WTC11 (cell line): ENCODE measurements around the gene ATP6V1D. TPM values are rescaled to one million over a fixed set of nuclear protein-coding genes. Genes with fewer than 3 reads are reported as not detected.

Experiments
- ATAC-seq: fragments of 200-7000 bp; cut with Tn5 transposase; 2 replicates; pipeline ENCODE4 v1.10.0; 2021; ENCODE audit warnings: mild to moderate bottlenecking, moderate library complexity
- CTCF ChIA-PET: fragments of 300-600 bp; sonication (Branson Sonifier 250); formaldehyde crosslinking; loops from one replicate; lab custom pipeline; 2021; ENCODE audit warnings: antibody characterized with exemption; lab: Charles Lee
- POLR2A ChIA-PET: fragments of 350-600 bp; sonication (Branson Sonifier 250); formaldehyde crosslinking; loops from one replicate; lab custom pipeline; 2021; ENCODE audit warnings: antibody characterized with exemption; lab: Charles Lee
- DNase-seq: peaks from one replicate; pipeline ENCODE4 v3.0.0; 2021; ENCODE audit warnings: low spot score
- H3K27ac Mint-ChIP-seq: 2 replicates; pipeline ENCODE4 v1.8.0; 2021; ENCODE audit warnings: mixed read lengths
- H3K27me3 Mint-ChIP-seq: 2 replicates; pipeline ENCODE4 v1.8.0; 2021; ENCODE audit warnings: low read depth, mild to moderate bottlenecking, moderate library complexity, mixed read lengths
- H3K36me3 Mint-ChIP-seq: 2 replicates; pipeline ENCODE4 v1.8.0; 2021; ENCODE audit warnings: mixed read lengths
- H3K4me1 Mint-ChIP-seq: 2 replicates; pipeline ENCODE4 v1.8.0; 2022; ENCODE audit warnings: mixed read lengths
- H3K4me3 Mint-ChIP-seq: 2 replicates; pipeline ENCODE4 v1.8.0; 2021; ENCODE audit warnings: mild to moderate bottlenecking, moderate library complexity, mixed read lengths
- H3K9me3 Mint-ChIP-seq: 2 replicates; pipeline ENCODE4 v1.8.0; 2021; ENCODE audit warnings: mixed read lengths
- ARID4B ChIP-seq: sonication (generic); formaldehyde crosslinking; IDR thresholded peaks from 2 replicates; pipeline ENCODE4 v1.8.0; 2023; ENCODE audit warnings: missing genetic modification reagents, mild to moderate bottlenecking, borderline replicate concordance
- ATF3 ChIP-seq: sonication (generic); formaldehyde crosslinking; conservative IDR thresholded peaks from 2 replicates; pipeline ENCODE4 v1.8.1; 2022; ENCODE audit warnings: mild to moderate bottlenecking, missing genetic modification reagents
- CDX4 ChIP-seq: fragments of 250-450 bp; sonication (Bioruptor Pico); IDR thresholded peaks from 2 replicates; pipeline ENCODE4 v1.9.0; 2021; ENCODE audit warnings: moderate library complexity, mild to moderate bottlenecking, inconsistent platforms, borderline replicate concordance
- E2F1 ChIP-seq: sonication (generic); formaldehyde crosslinking; IDR thresholded peaks from 2 replicates; pipeline ENCODE4 v1.8.0; 2022; ENCODE audit warnings: mild to moderate bottlenecking, missing genetic modification reagents
- E2F4 ChIP-seq: sonication (generic); formaldehyde crosslinking; IDR thresholded peaks from 2 replicates; pipeline ENCODE4 v1.8.1; 2022; ENCODE audit warnings: low read depth, mild to moderate bottlenecking, moderate library complexity, missing genetic modification reagents, borderline replicate concordance
- ESRRA ChIP-seq: sonication (generic); formaldehyde crosslinking; IDR thresholded peaks from 2 replicates; pipeline ENCODE4 v1.8.1; 2022; ENCODE audit warnings: mild to moderate bottlenecking, missing genetic modification reagents, borderline replicate concordance
- FOXJ3 ChIP-seq: sonication (generic); formaldehyde crosslinking; IDR thresholded peaks from 2 replicates; pipeline ENCODE4 v1.9.0; 2021; ENCODE audit warnings: missing genetic modification reagents, mild to moderate bottlenecking, borderline replicate concordance
- GABPB1 ChIP-seq: sonication (generic); formaldehyde crosslinking; IDR thresholded peaks from 2 replicates; pipeline ENCODE4 v1.8.1; 2023; ENCODE audit warnings: mild to moderate bottlenecking, missing genetic modification reagents
- GRHL2 ChIP-seq: fragments of 250-450 bp; sonication (Bioruptor Pico); IDR thresholded peaks from 2 replicates; pipeline ENCODE4 v1.8.0; 2022; ENCODE audit warnings: mild to moderate bottlenecking, moderate library complexity; ENCODE audit not compliant: insufficient replicate concordance, severe bottlenecking
- JUN ChIP-seq: sonication (generic); formaldehyde crosslinking; IDR thresholded peaks from 2 replicates; pipeline ENCODE4 v1.8.0; 2023; ENCODE audit warnings: mild to moderate bottlenecking, missing genetic modification reagents
- MYBL2 ChIP-seq: sonication (generic); formaldehyde crosslinking; IDR thresholded peaks from 2 replicates; pipeline ENCODE4 v1.8.1; 2023; ENCODE audit warnings: mild to moderate bottlenecking, moderate library complexity, missing genetic modification reagents
- NR3C1 ChIP-seq: sonication (generic); formaldehyde crosslinking; conservative IDR thresholded peaks from 2 replicates; pipeline ENCODE4 v1.8.1; 2023; ENCODE audit warnings: low read depth, mild to moderate bottlenecking, missing genetic modification reagents
- TCF7 ChIP-seq: sonication (generic); formaldehyde crosslinking; IDR thresholded peaks from 2 replicates; pipeline ENCODE4 v1.8.0; 2022; ENCODE audit warnings: mild to moderate bottlenecking, low read depth, missing genetic modification reagents, moderate library complexity
- TEAD1 ChIP-seq: sonication (generic); formaldehyde crosslinking; IDR thresholded peaks from 2 replicates; pipeline ENCODE4 v1.8.0; 2022; ENCODE audit warnings: mild to moderate bottlenecking, missing genetic modification reagents
- ZNF138 ChIP-seq: sonication (generic); formaldehyde crosslinking; conservative IDR thresholded peaks from 2 replicates; pipeline ENCODE4 v1.8.1; 2022; ENCODE audit warnings: mild to moderate bottlenecking, moderate library complexity, missing genetic modification reagents
- ZNF219 ChIP-seq: sonication (generic); formaldehyde crosslinking; IDR thresholded peaks from 2 replicates; pipeline ENCODE4 v1.8.0; 2023; ENCODE audit warnings: missing genetic modification reagents, mild to moderate bottlenecking, borderline replicate concordance
- ZNF263 ChIP-seq: sonication (generic); formaldehyde crosslinking; IDR thresholded peaks from 2 replicates; pipeline ENCODE4 v1.8.1; 2022; ENCODE audit warnings: low read depth, mild to moderate bottlenecking, moderate library complexity, missing genetic modification reagents
- ZNF396 ChIP-seq: fragments of 250-450 bp; sonication (Bioruptor Pico); IDR thresholded peaks from 2 replicates; pipeline ENCODE4 v1.8.0; 2021; ENCODE audit warnings: mild to moderate bottlenecking, moderate library complexity, borderline replicate concordance
- total RNA-seq: library from RNA; stranded (reverse); gene quantifications from 3 replicates; pipeline ENCODE4 v1.2.3, GENCODE V29; 2021
- TF ChIP-seq, protein P1 (sequence below): sonication (generic); formaldehyde crosslinking; IDR thresholded peaks from 2 replicates; pipeline ENCODE4 v1.8.0; 2022; ENCODE audit warnings: mild to moderate bottlenecking, missing genetic modification reagents
- TF ChIP-seq, protein P2 (sequence below): sonication (generic); formaldehyde crosslinking; IDR thresholded peaks from 2 replicates; pipeline ENCODE4 v1.8.0; 2022; ENCODE audit warnings: missing genetic modification reagents
- TF ChIP-seq, protein P3 (sequence below): sonication (generic); formaldehyde crosslinking; IDR thresholded peaks from 2 replicates; pipeline ENCODE4 v1.8.1; 2023; ENCODE audit warnings: mild to moderate bottlenecking, missing genetic modification reagents, moderate library complexity

The ATP6V1D gene
- total RNA-seq, 1 experiment from 2014 or later, result 54.0 TPM

GRCh38 chr14:67395876-67396189 is 36.2 kb upstream of the ATP6V1D start (continued):
- TF ChIP-seq, protein P1, sequence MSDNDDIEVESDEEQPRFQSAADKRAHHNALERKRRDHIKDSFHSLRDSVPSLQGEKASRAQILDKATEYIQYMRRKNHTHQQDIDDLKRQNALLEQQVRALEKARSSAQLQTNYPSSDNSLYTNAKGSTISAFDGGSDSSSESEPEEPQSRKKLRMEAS (CRISPR knock-in tag), result no peak
- TF ChIP-seq E2F4 (CRISPR knock-in tag), result no peak
- TF ChIP-seq ZNF396 (CRISPR knock-in tag), result no peak
- TF ChIP-seq ZNF263, result no peak
- no peak for TF ChIP-seq E2F1 (CRISPR knock-in tag)

- H3K4me3 Mint-ChIP-seq, result no peak overlapping the region
- no peak for DNase-seq
- CTCF ChIA-PET, result interaction anchor here (0.6 kb wide), 1 partner anchor 36 kb away, joined by 3 read pairs; the partner anchor contains the start of gene ATP6V1D
- TF ChIP-seq ESRRA (CRISPR knock-in tag) (no peak), FOXJ3 (CRISPR knock-in tag) (no peak), ZNF263 (no peak), GRHL2 (CRISPR knock-in tag) (no peak), MYBL2 (CRISPR knock-in tag) (no peak), ZNF138 (CRISPR knock-in tag) (no peak), ATF3 (CRISPR knock-in tag) (no peak), TEAD1 (CRISPR knock-in tag) (no peak), ZNF219 (CRISPR knock-in tag) (no peak), GABPB1 (CRISPR knock-in tag) (no peak), CDX4 (CRISPR knock-in tag) (no peak), TCF7 (CRISPR knock-in tag) (no peak), NR3C1 (CRISPR knock-in tag) (no peak), JUN (CRISPR knock-in tag) (no peak), ARID4B (no peak)
- TF ChIP-seq, protein P2, sequence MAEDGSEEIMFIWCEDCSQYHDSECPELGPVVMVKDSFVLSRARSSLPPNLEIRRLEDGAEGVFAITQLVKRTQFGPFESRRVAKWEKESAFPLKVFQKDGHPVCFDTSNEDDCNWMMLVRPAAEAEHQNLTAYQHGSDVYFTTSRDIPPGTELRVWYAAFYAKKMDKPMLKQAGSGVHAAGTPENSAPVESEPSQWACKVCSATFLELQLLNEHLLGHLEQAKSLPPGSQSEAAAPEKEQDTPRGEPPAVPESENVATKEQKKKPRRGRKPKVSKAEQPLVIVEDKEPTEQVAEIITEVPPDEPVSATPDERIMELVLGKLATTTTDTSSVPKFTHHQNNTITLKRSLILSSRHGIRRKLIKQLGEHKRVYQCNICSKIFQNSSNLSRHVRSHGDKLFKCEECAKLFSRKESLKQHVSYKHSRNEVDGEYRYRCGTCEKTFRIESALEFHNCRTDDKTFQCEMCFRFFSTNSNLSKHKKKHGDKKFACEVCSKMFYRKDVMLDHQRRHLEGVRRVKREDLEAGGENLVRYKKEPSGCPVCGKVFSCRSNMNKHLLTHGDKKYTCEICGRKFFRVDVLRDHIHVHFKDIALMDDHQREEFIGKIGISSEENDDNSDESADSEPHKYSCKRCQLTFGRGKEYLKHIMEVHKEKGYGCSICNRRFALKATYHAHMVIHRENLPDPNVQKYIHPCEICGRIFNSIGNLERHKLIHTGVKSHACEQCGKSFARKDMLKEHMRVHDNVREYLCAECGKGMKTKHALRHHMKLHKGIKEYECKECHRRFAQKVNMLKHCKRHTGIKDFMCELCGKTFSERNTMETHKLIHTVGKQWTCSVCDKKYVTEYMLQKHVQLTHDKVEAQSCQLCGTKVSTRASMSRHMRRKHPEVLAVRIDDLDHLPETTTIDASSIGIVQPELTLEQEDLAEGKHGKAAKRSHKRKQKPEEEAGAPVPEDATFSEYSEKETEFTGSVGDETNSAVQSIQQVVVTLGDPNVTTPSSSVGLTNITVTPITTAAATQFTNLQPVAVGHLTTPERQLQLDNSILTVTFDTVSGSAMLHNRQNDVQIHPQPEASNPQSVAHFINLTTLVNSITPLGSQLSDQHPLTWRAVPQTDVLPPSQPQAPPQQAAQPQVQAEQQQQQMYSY (CRISPR knock-in tag), result no peak
- TF ChIP-seq, protein P1 (CRISPR knock-in tag), result no peak
- TF ChIP-seq, protein P3, sequence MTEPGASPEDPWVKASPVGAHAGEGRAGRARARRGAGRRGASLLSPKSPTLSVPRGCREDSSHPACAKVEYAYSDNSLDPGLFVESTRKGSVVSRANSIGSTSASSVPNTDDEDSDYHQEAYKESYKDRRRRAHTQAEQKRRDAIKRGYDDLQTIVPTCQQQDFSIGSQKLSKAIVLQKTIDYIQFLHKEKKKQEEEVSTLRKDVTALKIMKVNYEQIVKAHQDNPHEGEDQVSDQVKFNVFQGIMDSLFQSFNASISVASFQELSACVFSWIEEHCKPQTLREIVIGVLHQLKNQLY (CRISPR knock-in tag), result no peak
These were observed 35.7 kb upstream of the ATP6V1D start for GRCh38 chr14:67395086-67395875.

More at GRCh38 chr14:67395086-67395875, 35.7 kb upstream of the ATP6V1D start:
- Mint-ChIP-seq H3K36me3 (no peaks in the 10 kb centered on the region), H3K27ac (peak overlapping the region; percentile 68; the same call in 1 of the 2 replicates), H3K27me3 (no peaks in the 10 kb centered on the region), H3K9me3 (no peaks in the 10 kb centered on the region), H3K4me1 (peaks cover 6% of the 10 kb centered on the region)
- ATAC-seq, result no peak; the same call in 1 of the 2 replicates
- POLR2A ChIA-PET, result no interaction called here
